Amygdala (tissue), 56 donors: ENCODE data around the gene TBL1Y.
A peak's percentile ranks its signal among the peaks of the same experiment; 100 is the strongest.
"Not testable (repeated sequence)": the region's sequence is repeated elsewhere in the genome, so short reads cannot be mapped to it uniquely, and the experiment has no call there.

Experiments
- DNase-seq, 56 donors: peaks; one replicate each; lab custom pipeline; 2025; lab: John Stamatoyannopoulos, UW

TBL1Y gene

DNA sequence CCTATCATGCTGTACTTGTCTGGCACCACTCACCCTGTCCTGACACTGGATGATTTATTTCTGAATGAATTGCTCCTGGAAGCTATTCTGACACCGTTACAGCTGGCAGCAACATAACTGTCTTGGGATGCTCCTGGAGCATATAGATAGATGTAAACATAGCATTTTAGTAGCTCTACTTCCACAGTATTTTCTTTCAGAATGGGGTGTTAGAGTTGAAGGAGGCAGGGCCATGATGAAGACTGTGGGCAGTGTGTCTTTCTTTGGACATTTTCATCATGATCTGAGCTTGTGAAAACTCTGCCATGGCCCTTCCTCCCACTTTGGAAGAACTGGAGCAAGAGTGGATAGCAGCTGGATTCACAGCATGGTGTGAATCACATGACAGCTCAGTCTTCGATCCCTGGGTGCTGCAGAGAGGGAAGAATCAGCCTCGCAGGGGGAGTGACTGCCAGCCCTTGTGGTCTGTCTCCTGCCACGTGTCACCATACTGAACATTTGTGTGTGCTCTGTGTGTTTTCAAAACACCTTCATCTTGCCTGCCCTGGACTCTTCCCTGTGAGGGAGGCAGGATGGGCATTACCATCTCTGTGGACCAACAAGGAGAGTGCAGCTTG is 61.9 kb downstream of the TBL1Y start:
- DNase-seq, result no peak

GRCh38 chrY:6974971-6975370 is 64.5 kb downstream of the TBL1Y start:
- DNase-seq, result no peak

GRCh38 chrY:6977783-6978182 is 67.3 kb downstream of the TBL1Y start:
- DNase-seq, result no peak

DNA sequence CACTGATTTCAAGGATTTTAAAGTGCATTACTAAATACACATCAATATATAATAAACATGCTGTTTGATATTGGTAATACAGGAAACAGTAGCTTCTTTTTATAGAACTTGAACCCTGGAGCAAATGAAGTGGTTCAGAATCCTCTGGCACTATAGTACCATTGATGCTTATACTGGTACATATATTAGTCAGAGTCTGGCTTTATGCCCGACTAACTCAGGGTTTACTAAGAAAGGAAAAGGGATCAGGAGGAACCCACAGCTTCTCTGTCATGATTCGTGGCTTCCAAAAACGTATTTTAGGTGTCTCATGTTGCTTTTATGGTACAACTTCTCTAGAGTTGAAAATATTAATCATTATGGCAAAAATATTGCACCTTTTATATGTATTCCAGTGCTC is 72.7 kb downstream of the TBL1Y start:
- no peak for DNase-seq

DNA sequence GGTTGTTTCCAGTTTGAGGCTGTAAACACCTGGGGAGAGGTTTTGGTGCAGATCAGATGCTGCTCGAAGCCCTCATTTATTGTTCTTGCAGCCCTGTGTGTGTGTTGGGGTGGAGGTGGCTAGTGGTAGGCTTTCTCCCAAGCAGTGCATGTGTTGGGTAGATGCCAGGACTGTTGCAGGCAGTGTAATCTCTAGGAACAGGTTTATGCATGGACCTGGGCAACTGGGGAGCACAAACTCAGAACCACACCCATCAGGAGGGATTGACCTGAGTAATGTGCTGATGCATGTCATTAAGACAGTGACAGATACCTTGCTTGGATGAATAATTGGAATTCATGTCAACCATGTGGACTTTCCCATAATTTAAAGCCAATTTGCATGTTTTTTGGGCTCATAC is 77.3 kb downstream of the TBL1Y start:
- no peak for DNase-seq

- DNase-seq, result no peak
Measured at GRCh38 chrY:6989886-6990620, 79.6 kb downstream of the TBL1Y start.

GRCh38 chrY:6992041-6992440 is 81.5 kb downstream of the TBL1Y start:
- DNase-seq, result peak in 9 of 56 donors; percentile 0 to 37 (median 0)

GRCh38 chrY:6995987-6996386 is 85.5 kb downstream of the TBL1Y start:
- DNase-seq, result no peak

- DNase-seq, result no peak
Measured at GRCh38 chrY:6997503-6998066, 87.1 kb downstream of the TBL1Y start.

- DNase-seq, result peak in 1 of 56 donors; percentile 0
Measured at GRCh38 chrY:6999905-7000304, 89.4 kb downstream of the TBL1Y start.

- DNase-seq, result no peak
Measured at GRCh38 chrY:7002581-7002980, 92.1 kb downstream of the TBL1Y start.

DNA sequence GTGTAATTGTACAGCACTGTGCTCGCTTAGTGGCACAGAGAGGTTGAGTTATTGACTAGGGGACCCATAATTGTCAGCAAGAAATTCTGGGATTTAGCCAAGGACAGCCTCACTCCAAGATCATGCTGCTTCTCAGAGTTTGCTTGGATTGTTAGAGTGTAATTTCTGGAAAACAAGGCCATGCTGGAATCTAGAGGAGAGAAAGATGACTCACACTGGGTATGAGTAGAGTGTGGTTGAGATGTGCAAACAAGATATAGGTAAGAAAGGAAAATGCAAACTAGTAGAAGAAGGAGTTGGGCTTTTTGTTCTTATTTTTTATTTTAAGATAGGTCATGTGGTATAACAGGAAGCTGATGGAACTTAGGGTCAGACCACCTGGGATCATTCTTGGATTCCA is 97.4 kb downstream of the TBL1Y start:
- no peak for DNase-seq

- DNase-seq, result no peak
Measured at GRCh38 chrY:7008578-7009355, 98.3 kb downstream of the TBL1Y start.

- no peak for DNase-seq
Measured at GRCh38 chrY:7013051-7013450, 102.6 kb downstream of the TBL1Y start.

GRCh38 chrY:7016521-7016920 is 106.0 kb downstream of the TBL1Y start:
- DNase-seq, result no peak

- DNase-seq, result no peak
Measured at GRCh38 chrY:7017244-7018080, 107.0 kb downstream of the TBL1Y start.

GRCh38 chrY:7039037-7039436 is 128.5 kb downstream of the TBL1Y start:
- no peak for DNase-seq

GRCh38 chrY:7040662-7041061 is 130.2 kb downstream of the TBL1Y start:
- no peak for DNase-seq

- no peak for DNase-seq
Measured at GRCh38 chrY:7041983-7042382, 131.5 kb downstream of the TBL1Y start.

GRCh38 chrY:7052461-7052860 is 142.0 kb downstream of the TBL1Y start:
- DNase-seq, result not testable (repeated sequence)
